HS-5 (cell line): Measurements from ENCODE around the gene AFF1.
"Not testable (repeated sequence)": the region's sequence is repeated elsewhere in the genome, so short reads cannot be mapped to it uniquely, and the experiment has no call there.

Experiments
- DNase-seq: peaks from one replicate; pipeline ENCODE4 v3.0.0-alpha.2; 2012; ENCODE audit warnings: low read depth

Gene AFF1

DNA sequence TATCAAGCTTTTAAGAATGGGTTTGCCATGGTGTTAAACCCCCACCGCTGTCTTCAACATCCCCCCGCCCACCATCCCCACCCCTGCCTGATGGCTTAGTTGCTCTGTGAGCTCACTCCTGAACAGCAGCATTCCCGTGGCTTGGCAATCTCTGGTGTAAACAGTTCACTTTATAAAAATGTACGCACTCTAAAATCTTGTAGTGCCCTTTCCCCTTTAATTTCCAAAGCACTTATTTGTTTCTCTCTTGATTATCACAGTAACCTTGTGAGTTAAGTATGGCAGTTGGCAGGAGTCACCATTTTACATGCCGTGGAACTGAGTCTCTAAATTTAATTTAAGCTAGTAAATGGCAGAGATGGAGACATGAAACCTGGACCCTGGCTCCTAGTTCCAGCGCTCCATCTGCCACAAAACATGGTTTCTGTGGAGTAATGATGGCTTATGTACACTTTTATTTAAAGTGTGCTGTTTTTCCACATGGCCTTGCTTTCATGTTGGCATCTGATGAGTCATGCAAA, 123.1 kb downstream of the AFF1 start:
- no peak for DNase-seq

DNA sequence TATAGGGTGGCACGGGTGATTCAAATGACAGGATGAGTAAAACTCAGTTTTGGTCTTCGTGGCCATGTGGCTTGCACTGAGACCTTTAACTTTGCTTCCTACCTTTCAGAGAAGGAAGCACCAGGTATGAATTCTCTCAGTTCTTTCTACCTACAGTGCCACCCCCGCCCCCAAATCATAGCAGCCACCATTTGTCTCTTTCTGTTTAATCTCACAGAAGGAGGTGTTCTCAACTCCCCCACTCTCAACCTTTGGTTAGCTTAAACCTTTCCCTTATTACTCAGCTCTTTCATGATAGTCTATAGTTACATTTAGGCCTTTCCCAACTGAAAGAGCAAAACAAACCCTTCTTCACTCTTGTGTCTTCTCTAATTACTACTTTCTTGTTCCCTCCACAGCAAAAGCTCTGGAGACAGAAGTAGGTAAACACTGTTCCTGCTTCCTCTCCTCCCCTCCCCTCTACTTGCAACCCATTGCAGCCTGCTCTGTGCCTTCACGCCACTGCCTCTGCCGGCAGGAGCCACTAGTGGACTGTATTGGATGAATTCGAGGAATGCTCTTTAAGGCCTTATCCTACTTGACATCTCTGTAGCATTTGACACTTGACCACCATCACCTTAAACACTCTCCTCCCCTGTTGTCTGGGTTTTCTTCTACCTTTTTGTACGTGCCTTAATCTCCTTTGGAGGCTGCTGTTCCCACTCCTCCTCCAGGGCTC, 123.7 kb downstream of the AFF1 start:
- no peak for DNase-seq

DNA sequence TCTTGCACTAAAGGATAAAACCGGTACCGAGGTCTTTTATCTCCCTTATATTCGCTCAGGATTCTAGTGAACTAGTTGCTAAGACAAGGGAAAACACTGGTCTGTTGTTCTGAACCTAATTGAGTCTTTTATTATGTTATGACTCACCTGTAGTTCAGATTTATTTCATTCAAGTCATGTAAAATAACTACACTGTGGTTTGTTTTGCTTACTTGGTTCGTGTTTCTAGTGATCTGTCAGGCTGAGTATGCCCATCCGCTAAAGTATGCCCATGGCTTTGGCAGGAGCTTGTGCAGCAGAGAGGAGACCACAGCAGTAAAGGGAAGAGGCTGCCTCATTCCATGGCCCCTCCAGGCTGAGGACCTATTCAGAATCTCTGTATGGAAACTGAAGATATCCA, 126.1 kb downstream of the AFF1 start:
- DNase-seq = peak; percentile 18

DNA sequence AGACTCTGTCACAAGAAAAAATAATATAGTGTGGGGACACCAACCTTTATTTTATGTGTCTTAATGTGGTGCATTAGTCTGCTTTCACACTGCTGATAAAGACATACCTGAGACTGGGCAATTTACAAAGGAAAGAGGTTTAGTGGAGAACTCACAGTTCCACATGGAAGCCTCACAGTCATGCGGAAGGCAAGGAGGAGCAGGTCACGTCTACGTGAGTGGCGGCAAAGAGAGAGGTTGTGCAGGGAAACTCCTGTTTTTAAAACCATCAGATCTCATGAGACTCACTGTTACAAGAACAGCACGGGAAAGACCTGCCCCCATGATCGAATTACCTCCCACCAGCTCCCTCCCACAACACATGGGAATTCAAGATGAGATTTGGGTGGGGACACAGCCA, 130.2 kb downstream of the AFF1 start:
- no peak for DNase-seq

DNA sequence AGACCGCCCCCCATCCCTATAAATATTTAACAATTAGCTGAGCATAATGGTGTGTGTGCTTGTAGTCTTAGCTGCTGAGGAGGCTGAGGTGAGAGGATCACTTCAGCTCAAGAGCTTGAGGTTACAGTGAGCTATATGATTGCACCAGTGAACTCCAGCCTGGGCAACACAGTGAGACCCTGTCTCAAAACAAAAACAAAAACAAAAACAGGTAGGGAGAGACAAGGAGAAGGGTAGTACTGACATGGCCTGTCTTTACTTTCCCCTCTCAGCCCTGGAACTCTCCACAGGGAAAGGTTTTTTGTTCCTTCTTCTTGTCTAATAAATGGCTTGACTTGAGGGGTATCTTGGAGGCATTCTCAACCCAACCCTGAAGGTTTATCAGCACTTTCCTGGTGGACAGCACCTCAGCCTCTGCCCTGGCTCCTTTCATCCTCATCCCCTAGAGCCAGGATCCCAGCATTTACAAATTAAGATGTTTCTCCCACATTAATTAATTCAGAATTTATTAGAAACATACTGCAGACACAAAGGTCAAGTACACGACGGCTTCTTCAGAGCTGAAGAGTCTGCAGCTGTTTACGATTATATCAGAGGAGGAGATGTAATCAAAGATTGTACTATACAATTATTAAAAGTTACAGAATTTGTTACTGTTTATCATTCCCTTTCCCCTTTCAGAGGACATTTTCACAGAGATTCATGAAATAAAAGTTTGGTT, 131.8 kb downstream of the AFF1 start:
- DNase-seq = no peak

DNA sequence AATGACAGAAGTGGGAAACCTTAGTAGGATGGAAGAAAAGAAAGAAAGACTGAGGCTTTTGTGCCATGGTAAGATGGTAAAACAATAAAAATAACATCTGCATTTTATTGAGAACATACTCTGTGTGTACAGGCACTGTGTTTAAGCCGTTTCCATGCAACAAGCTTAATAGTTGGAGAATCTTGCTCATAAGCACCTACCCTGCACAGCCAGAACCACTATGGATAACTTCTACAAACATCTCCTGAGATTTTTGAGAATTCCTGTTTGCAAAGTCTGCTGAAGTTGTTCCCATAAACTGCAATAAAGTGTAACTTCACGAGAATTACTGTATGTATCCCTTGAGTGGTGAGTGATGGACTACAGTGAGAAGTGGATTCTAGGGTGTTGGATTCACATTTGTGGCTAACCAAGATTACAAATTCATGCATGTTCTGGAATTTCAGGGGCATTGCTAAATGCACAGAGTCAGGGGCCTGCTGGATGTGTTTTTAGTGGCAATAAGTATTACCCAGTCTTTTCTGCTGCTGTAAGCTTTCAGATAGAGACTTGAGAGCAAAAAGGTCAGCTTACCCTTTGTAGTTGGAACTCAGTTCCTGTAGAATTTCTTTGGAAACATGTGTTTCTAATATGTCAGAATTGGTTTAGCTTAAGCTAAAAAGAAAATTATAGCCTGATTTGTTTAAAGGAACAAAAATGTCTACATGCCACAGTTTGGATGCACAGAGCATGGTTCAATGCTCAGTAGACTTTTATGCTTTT, 132.5 kb downstream of the AFF1 start:
- DNase-seq = no peak

DNA sequence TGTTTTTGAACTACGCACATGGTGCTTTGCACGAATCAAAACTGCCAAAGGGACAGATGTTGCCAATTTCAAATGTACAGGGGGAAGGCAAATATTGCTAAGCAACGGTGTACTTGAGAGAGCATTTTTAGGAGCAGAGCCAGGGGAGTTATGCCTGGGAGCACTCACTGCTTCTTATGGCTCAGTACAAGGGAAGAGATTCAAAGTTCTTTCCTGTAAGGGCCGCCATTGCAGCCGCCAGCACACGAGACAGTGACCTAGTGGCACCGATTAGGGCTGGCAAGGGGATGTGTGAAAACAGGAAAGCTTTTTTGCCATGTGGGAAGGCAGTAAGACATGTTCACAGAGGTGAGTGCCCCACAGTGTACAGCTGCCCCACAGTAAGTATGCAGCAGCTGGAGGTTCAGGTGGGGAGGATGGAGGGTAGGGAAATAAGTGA, 133.8 kb downstream of the AFF1 start:
- no peak for DNase-seq

DNA sequence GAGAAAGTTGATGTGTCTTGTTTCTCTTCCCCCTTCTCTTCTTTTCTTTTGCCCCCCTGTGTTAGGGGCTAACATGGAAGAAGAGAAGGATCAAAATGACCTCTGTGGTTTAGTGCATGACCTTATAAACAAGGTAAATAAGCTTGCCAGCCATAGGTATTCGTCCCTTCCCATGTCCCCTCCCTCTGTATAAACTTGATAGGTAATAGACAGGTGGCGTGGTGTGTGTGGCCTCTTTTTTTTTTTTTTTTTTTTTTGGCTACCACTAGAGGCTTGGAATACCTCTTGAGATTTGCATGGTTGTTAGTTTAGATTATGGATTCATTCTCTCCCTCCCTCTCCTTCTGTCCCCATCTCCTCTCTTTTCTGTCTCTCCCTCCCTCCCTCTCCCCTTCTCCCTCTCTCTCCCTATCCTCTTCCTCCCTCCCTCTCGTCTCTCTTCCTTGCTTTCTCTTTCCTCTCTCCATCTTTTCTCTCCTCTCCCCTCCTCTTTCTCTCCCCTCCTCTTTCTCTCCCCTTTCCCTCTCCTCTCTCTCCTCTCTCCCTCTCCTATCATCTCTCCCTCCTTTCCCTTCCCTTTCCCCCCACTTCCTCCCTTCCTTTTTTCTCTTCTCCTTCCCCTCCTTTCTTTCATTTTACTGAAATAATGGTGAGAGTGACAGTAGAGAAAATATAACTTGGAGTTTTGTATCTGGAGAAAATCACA, 134.4 kb downstream of the AFF1 start:
- no peak for DNase-seq

DNA sequence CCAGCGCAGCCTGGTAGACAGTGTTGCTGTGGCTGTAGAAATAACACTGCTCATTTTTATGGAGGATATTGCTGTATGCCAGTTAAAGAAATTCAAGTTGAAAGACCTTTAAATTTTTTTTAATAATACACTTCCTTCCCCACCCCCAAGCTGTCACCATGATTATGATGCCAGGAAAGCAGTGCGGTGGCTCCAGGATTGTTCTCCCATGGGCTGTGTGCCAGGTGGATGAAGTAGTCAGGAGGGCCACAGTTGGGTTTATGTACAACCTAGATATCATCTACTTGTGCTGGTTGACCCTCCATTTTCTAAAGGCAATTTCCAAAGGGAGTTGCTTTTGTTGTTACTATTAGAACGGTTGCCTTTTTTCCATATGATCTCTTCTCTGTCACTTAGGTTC, 136.6 kb downstream of the AFF1 start:
- no peak for DNase-seq

DNA sequence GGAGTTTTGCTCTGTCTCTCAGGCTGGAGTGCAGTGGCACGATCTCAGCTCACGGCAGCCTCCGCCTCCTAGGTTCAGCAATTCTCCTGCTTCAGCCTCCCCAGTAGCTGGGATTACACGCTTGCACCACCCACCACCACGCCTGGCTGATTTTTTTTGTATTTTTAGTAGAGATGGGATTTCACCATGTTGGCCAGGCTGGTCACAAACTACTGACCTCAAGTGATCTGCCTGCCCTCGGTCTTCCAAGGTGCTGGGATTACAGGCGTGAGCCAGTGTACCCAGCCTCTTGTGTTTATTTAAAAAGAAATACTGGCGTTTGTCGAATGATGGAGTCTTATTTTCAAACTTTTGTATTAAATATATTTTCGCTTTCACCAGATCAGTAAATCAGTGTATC, 137.7 kb downstream of the AFF1 start:
- not testable (repeated sequence) for DNase-seq

DNA sequence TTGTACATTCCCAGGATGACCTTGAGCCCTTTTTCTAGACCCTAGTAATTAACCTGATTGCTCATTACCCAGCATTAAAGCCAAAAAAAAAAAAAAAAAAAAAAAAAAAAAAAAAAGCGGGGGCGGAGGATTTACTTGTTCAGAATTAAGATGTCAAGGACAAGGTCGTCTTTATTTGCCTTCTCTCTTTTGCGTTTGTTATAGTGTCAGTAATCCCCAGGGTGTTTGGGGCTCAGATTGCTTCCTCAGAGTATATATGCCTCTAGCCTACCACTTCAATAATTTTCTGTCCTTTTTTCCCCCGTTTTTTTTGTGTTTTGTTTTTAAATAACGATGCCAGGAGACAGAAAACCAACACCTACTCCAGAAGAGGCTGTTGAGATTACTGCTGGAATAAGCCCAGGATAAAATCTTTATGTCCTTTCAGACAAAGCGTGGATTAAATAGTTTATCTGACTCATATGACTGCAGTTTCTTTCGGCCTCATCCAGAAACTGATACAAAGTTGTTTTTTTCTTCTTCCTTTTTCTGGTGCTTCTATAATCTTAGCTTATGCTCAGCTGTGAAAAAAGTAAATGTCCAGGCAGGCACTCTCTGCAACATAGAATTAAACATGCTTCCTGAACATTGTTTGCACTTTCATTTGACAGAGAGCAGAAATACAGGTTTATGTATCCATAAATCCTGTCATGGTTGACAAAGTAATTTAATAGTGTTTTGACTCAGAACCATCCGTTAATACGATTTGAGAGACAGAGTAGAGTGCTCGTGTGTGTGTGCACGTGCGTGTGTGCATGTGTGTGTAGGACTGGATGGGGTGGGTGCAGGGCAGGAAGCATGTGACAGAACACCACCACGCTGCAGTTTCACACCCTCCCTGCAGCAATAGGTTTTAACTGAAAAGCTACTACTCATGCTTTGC, 138.6 kb downstream of the AFF1 start:
- no peak for DNase-seq

DNA sequence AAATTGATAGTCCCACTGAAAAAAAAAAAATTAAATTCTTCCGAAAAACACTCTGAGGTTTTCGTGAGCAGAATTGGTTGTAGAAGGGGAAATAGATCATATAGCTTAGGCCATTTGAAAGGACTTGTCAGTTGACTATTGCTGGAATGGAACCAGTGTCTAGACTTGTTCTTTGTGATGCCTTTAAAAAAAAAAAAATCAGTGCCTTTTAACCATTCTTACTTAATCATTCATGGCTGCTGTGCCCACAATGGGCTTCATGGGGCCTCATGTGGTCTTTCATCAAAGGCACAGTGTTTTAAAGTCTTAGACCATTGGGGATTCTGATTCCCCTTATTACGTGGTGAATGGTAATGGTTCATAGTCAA, 139.3 kb downstream of the AFF1 start:
- no peak for DNase-seq

DNA sequence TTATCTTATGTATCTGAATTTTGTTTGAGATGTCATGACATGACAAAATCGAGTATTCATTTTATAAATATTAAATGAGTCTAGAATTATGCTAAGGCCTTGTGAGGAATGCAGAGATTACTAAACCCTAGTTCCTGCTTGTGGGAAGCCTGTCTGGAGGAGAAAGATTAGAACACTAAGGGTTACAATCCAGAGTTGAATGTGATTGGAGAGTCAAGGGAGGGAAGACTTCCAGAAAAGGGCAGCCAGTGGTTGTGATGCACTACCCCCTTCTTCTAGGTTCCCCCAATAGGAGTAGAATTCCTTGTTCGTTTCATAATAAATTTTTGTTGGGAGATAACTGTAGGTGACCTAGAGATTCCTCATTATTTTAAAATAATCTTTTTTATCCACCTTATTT, 141.1 kb downstream of the AFF1 start:
- DNase-seq = no peak

DNA sequence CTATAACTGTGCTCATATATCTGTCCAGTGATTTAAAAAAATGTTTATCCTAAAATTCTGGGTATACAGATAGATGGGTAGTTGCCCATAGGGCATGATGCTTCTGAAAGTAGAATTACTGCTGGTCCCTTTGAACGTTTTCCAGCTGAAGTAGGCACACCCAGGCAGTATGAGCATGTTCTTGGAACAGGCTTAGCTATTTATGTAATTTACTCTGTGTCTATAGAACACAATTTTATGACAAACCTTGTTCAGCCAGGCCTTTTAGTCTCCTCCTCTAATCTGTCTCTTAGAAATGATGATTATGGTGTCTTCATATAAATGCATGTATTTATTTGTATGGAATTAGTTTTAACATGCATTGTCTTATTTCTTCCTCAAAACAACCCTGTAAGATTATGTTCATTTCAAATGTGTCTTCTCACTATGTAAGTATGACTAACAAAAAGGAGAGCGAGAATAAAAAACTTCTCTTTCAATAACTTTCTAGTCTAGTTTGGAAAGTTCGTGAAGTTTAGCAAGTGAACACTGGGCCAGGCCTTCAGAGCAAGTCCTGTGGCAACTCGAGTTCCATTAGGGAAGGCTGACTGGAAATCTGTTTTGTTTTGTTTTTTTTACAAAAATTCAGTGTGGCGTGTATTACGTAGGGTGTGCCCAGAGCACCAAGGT, 142.0 kb downstream of the AFF1 start:
- no peak for DNase-seq

DNA sequence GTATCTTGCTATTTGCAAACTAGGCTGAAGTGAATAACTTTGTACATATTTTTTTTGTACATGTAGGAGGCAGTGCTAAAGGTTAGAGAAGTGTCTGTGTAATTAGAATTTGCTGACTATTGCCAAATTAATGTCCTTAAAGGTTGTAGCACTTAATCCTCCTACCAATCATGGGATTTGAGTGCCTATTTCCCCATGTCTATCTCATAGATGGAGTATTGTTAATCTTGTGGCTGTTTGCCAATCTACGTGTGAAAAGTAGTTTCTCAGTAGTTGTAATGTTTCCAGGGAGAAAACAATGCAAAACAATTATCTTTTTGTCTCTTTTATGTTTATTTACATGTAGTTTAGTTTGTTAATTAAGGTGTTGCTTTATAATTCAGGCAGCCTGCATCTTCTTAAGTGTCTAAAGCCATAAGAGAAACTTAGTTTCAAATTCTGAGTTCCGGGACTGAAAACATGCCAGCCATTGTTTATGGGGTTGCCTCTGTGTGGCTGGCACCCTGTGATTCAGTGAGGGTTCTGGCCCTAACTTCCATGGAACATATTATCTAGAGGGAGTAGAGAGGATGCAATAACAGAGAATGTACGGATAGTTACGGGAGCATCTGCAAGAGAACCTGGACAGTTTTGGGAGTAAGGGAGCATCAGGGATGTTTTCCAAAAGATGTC, 143.2 kb downstream of the AFF1 start:
- no peak for DNase-seq

DNA sequence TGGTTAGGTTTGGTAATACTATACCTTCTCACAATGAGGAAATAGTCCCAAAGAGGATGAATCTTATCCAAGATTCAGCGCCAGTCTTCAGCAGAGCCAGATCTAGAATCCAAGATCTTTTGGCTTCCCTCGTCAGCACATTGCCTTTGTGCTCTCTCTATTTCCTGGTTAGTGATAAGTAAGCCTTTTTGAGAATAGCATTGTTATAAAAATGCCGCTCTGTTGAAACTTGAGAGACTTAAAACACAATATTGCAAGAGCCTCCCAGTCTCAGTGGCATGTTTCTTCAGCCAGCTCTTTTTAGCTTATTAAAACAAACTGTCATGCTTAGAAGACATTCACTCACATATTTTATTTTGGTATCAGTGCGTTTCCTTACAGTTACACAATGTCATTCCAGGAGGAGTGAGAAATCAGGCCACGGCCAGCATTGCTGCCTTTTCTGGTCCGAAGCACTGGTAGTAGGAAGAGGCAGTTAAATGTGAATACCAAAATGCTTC, 144.2 kb downstream of the AFF1 start:
- no peak for DNase-seq

DNA sequence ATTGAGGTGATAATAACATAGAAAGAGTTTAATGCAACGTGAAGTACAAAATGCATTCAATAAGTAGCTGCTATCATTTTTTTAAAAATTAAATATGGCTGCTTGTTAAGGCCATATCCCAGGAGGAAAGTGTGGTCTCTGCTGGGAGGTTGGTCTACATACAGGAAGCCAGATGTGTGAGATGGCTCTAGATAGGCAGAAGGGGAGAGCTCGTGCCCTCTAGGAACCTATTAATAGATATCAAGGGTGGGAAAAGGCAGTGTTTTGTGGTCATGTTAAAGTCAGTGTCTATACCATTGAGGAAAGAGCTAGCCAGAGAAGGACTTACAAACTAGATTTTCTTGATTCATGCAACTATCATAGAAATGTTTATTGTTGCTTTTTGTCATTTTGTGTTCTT, 145.2 kb downstream of the AFF1 start:
- no peak for DNase-seq

DNA sequence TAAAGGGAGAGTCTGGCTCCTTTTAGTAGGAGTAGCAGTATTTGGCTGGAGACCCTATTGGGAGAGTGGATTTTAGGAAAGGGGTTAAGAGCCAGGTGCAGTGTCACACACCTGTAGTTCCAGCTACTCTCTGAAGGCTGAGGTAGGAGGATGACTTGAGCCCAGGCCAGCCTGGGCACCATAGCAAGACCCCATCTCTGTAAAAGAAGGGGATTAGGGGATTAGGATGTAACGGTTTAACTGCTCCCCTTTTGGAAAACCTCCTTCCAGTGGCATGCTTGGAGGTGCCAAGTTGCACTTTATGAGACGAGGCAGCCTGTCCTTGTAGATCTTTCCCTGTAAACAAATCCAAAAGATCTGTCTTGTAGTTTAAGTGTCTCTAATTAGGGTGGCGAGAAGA, 145.7 kb downstream of the AFF1 start:
- DNase-seq = no peak

DNA sequence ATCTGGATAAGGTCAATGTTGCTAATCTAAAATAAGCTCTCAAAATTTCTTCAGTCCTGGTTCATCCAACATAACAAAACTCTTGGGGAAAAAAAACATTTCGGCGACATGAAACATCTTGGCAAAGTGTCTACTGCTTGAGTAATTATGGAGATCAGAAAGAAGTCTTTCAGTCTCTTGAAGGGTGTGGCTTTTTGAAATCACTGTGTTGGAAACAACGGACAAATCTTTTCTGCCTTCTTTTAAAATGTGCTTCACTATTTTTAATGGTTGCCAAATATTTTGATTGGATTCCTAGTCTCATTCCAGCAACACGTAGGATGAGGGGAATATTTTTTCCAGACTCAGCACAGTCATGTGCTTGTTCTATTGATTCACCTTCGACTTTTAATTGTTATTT, 147.0 kb downstream of the AFF1 start:
- no peak for DNase-seq

DNA sequence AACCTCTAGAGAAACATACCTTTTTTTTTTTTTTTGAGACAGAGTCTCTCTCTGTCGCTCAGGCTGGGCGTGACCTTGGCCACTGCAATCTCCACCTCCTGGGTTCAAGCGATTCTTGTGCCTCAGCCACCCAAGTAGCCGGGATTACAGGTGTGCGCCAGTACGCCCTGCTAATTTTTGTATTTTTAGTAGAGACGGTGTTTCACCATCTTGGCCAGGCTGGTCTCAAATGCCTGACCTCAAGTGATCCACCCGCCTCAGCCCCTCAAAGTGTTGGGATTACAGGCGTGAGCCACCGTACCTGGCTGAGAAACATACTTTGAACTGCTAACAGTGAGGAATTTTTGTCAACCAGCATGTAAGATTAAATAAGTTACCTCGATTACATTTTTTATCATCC, 150.9 kb downstream of the AFF1 start:
- not testable (repeated sequence) for DNase-seq
